A204.1 (cell line): ENCODE results near the gene INPP5A.
"Not testable (repeated sequence)": the region's sequence is repeated elsewhere in the genome, so short reads cannot be mapped to it uniquely, and the experiment has no call there.

Experiments
- FAIRE-seq: peaks from 2 replicates; lab custom pipeline; 2012; peaks lifted over from hg19 to GRCh38; lab: Jason Lieb, UNC

The INPP5A gene

GRCh38 chr10:132696204-132696603, 158.6 kb downstream of the INPP5A start:
- no peak for FAIRE-seq

GRCh38 chr10:132696728-132697577, 159.4 kb downstream of the INPP5A start:
- FAIRE-seq, result no peak

- FAIRE-seq, result no peak
Measured at GRCh38 chr10:132697578-132698200, 160.1 kb downstream of the INPP5A start.

GRCh38 chr10:132698211-132698751, 160.7 kb downstream of the INPP5A start:
- no peak for FAIRE-seq

- no peak for FAIRE-seq
Measured at GRCh38 chr10:132698761-132699391, 161.3 kb downstream of the INPP5A start.

- no peak for FAIRE-seq
Measured at GRCh38 chr10:132699411-132700155, 162.0 kb downstream of the INPP5A start.

- FAIRE-seq, result no peak
Measured at GRCh38 chr10:132700156-132701098, 162.8 kb downstream of the INPP5A start.

GRCh38 chr10:132701099-132701845, 163.7 kb downstream of the INPP5A start:
- FAIRE-seq, result no peak

GRCh38 chr10:132701846-132702190, 164.2 kb downstream of the INPP5A start:
- FAIRE-seq, result no peak

GRCh38 chr10:132702601-132703418, 165.2 kb downstream of the INPP5A start:
- FAIRE-seq, result no peak

GRCh38 chr10:132703419-132704007, 165.9 kb downstream of the INPP5A start:
- FAIRE-seq, result no peak

GRCh38 chr10:132704008-132704814, 166.6 kb downstream of the INPP5A start:
- no peak for FAIRE-seq

GRCh38 chr10:132704815-132705064, 167.2 kb downstream of the INPP5A start:
- FAIRE-seq, result not testable (repeated sequence)

GRCh38 chr10:132705173-132705572, 167.6 kb downstream of the INPP5A start:
- FAIRE-seq, result no peak

GRCh38 chr10:132705943-132706342, 168.4 kb downstream of the INPP5A start:
- no peak for FAIRE-seq

- no peak for FAIRE-seq
Measured at GRCh38 chr10:132706701-132707100, 169.1 kb downstream of the INPP5A start.

- FAIRE-seq, result no peak
Measured at GRCh38 chr10:132707121-132707775, 169.7 kb downstream of the INPP5A start.

- FAIRE-seq, result no peak
Measured at GRCh38 chr10:132707776-132708171, 170.2 kb downstream of the INPP5A start.
